Activated T-cell treated with anti-CD3 and anti-CD28 coated beads, Interleukin-2, amount 50 U/mL, for 72 hours (primary cell): ENCODE results near the gene CC2D1B. TPM values are rescaled to one million over a fixed set of nuclear protein-coding genes. Genes with fewer than 3 reads are reported as not detected.
"Not testable (repeated sequence)": the region's sequence is repeated elsewhere in the genome, so short reads cannot be mapped to it uniquely, and the experiment has no call there.

Experiments
- ATAC-seq, 2 donors: fragments of 150-1000 bp; cut with Tn5 transposase; replicated peaks in 1 of 2; 2 replicates each; pipeline ENCODE4 v1.10.0; 2021; ENCODE audit warnings: moderate library complexity in 2 of 2, mild to moderate bottlenecking in 1 of 2
- DNase-seq, 2 donors: peaks; one replicate each; pipeline ENCODE4 v3.0.0; 2021 to 2022; ENCODE audit warnings: mixed read lengths in 1 of 2
- H3K27ac Mint-ChIP-seq: one replicate; pipeline ENCODE4 v1.8.0; 2022; ENCODE audit warnings: mild to moderate bottlenecking, moderate library complexity, mixed read lengths
- H3K27me3 Mint-ChIP-seq: one replicate; pipeline ENCODE4 v1.8.0; 2022; ENCODE audit warnings: low read depth, mixed read lengths
- H3K36me3 Mint-ChIP-seq, 2 donors: one replicate each; pipeline ENCODE4 v1.8.0; 2022; ENCODE audit warnings: mixed read lengths in 2 of 2, mild to moderate bottlenecking in 1 of 2; ENCODE audit not compliant: insufficient read depth in 2 of 2
- H3K4me1 Mint-ChIP-seq: one replicate; pipeline ENCODE4 v1.8.0; 2022; ENCODE audit warnings: low read depth, mixed read lengths
- H3K4me3 Mint-ChIP-seq, 2 donors: one replicate each; pipeline ENCODE4 v1.8.0; 2022; ENCODE audit warnings: mild to moderate bottlenecking in 2 of 2, mixed read lengths in 2 of 2, moderate library complexity in 2 of 2
- H3K9me3 Mint-ChIP-seq, 2 donors: one replicate each; pipeline ENCODE4 v1.8.0; 2022; ENCODE audit warnings: mixed read lengths in 2 of 2
- total RNA-seq, 2 donors: library from RNA; stranded (reverse); gene quantifications; one replicate each; pipeline ENCODE4 v1.2.3, GENCODE V29; 2022

Gene CC2D1B
- total RNA-seq, 2 donors from 2014 or later = 32.7 to 33.1 TPM

- H3K9me3 Mint-ChIP-seq, DNase-seq, H3K36me3 Mint-ChIP-seq, H3K27me3 Mint-ChIP-seq, ATAC-seq, H3K4me3 Mint-ChIP-seq, H3K27ac Mint-ChIP-seq: not testable (repeated sequence)
- H3K4me1 Mint-ChIP-seq = peaks cover 30% of the 10 kb centered on the region
Observed at GRCh38 chr1:52369851-52370250, 3.8 kb upstream of the CC2D1B start.

DNA sequence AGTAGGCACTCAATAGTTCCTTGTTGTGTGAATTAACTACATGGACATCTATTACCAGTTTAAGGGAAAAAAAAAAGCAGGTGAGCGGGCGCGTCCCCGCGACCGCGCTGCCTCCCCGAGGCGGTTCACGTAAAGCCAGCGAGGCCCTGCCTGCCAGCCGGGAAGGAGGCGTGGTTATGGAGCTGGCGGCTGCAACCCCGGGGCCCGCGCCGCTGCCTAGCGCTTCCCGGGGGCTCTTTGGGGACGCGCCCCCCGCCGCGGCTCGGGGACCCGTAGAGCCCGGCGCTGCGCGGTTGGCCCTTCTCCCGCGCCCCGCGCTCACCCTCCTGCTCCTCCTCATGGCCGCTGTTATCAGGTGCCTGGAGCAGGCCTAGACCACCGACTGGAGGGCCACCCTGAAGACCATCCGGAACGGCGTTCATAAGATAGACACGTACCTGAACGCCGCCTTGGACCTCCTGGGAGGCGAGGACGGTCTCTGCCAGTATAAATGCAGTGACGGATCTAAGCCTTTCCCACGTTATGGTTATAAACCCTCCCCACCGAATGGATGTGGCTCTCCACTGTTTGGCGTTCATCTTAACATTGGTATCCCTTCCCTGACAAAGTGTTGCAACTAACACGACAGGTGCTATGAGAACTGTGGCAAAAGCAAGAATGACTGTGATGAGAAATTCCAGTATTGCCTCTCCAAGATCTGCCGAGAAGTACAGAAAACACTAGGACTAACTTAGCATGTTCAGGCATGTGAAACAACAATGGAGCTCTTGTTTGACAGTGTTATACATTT lies 2.6 kb upstream of the CC2D1B start:
- H3K27me3 Mint-ChIP-seq = no peaks in the 10 kb centered on the region
- peaks cover 43% of the 10 kb centered on the region for H3K4me1 Mint-ChIP-seq
- H3K36me3 Mint-ChIP-seq = peaks cover 4 to 8% of the 10 kb centered on the region in 2 donors
- peak in 1 of 2 donors; percentile 21 for ATAC-seq
- peak; percentile 73 to 76 for DNase-seq
- no peak overlapping the region for H3K27ac Mint-ChIP-seq
- peak overlapping the region; percentile 63 to 74 for H3K4me3 Mint-ChIP-seq
- H3K9me3 Mint-ChIP-seq = peaks cover 0 to 3% of the 10 kb centered on the region in 2 donors

- peak overlapping the region; percentile 18 to 39 for H3K4me3 Mint-ChIP-seq
- no peak overlapping the region for H3K27ac Mint-ChIP-seq
- peaks cover 54% of the 10 kb centered on the region for H3K4me1 Mint-ChIP-seq
- H3K36me3 Mint-ChIP-seq = peaks cover 2 to 8% of the 10 kb centered on the region in 2 donors
- no peak for ATAC-seq
- H3K27me3 Mint-ChIP-seq = no peaks in the 10 kb centered on the region
- DNase-seq = no peak
- H3K9me3 Mint-ChIP-seq = peaks cover 0 to 3% of the 10 kb centered on the region in 2 donors
Observed at GRCh38 chr1:52367272-52367671, 1.3 kb upstream of the CC2D1B start.

DNA sequence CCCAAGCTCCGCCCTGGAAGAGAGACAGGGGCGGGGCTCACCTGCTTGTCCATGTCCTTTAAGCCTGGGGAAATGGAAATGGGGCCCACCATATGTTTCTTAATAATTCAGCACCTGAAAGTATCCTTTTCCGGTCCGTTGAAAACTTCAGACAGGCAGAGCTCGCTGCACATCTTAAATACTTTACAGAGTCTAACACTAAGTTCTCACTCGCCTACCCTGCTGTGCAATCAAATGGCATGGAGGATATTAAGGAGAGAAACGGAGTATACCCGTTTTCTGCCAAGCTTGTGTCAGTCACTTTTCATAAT lies 467 bp upstream of the CC2D1B start:
- ATAC-seq = no peak
- peaks cover 2 to 8% of the 10 kb centered on the region in 2 donors for H3K36me3 Mint-ChIP-seq
- peak overlapping the region; percentile 77 to 92 for H3K4me3 Mint-ChIP-seq
- peaks cover 60% of the 10 kb centered on the region for H3K4me1 Mint-ChIP-seq
- peaks cover 0 to 3% of the 10 kb centered on the region in 2 donors for H3K9me3 Mint-ChIP-seq
- H3K27me3 Mint-ChIP-seq = no peaks in the 10 kb centered on the region
- no peak overlapping the region for H3K27ac Mint-ChIP-seq
- no peak for DNase-seq

DNA sequence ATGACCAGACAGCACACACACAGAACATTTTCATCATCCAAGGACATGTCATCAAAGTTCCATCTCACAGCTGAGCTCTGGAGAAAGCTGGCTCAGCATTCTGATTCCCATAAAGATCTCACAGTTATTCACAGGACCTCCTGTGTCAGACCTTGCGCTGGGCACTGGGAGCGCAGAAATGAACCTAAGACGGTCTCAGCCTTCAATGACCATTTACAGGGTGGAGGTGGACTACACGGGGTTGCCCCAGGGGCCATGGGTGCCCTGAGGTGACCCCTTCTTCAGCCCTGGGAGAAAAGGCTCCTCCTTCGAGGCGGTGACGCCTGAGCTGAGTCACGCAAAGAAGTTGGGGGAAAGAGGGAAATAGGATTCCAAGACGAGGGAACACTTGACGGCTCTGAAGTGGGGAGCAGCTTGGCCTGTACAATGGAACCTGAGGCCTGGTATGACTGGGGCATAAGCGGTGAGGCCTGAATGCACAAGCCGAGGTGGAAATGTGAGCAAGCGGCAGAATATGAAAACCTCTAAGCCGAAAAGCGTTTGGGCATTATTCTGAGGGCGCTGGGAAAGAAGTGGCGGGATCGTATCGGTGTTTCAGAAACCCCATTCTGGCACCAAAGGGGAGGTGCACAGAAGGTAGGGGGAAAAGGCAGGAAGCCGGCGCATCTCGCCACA lies 797 bp downstream of the CC2D1B start:
- Mint-ChIP-seq H3K9me3 (peaks cover 0 to 3% of the 10 kb centered on the region in 2 donors), H3K4me1 (peaks cover 60% of the 10 kb centered on the region), H3K27me3 (no peaks in the 10 kb centered on the region), H3K27ac (peak overlapping the region; percentile 94), H3K36me3 (peaks cover 2 to 3% of the 10 kb centered on the region in 2 donors), H3K4me3 (peak overlapping the region; percentile 92 to 96)
- DNase-seq (peak; percentile 29), ATAC-seq (no peak)

GRCh38 chr1:52364235-52364839 lies 1.7 kb downstream of the CC2D1B start:
- Mint-ChIP-seq H3K27me3 (no peaks in the 10 kb centered on the region), H3K27ac (peak overlapping the region; percentile 82), H3K4me1 (peaks cover 58% of the 10 kb centered on the region), H3K36me3 (peaks cover 2 to 3% of the 10 kb centered on the region in 2 donors), H3K4me3 (peak overlapping the region; percentile 92 to 96), H3K9me3 (no peaks in the 10 kb centered on the region)
- no peak for ATAC-seq
- DNase-seq = peak in 1 of 2 donors; percentile 14

GRCh38 chr1:52360595-52360968 lies 5.4 kb downstream of the CC2D1B start:
- H3K36me3 Mint-ChIP-seq = peaks cover 2 to 18% of the 10 kb centered on the region in 2 donors
- peaks cover 35% of the 10 kb centered on the region for H3K4me1 Mint-ChIP-seq
- ATAC-seq (no peak), DNase-seq (no peak)
- no peak overlapping the region for H3K4me3 Mint-ChIP-seq
- no peak overlapping the region for H3K27ac Mint-ChIP-seq
- H3K27me3 Mint-ChIP-seq = no peaks in the 10 kb centered on the region
- H3K9me3 Mint-ChIP-seq = no peaks in the 10 kb centered on the region

GRCh38 chr1:52359676-52360594 lies 6.1 kb downstream of the CC2D1B start:
- Mint-ChIP-seq H3K9me3 (no peaks in the 10 kb centered on the region), H3K4me3 (no peak overlapping the region), H3K27me3 (no peaks in the 10 kb centered on the region), H3K27ac (no peak overlapping the region), H3K36me3 (peaks cover 5 to 18% of the 10 kb centered on the region in 2 donors), H3K4me1 (peaks cover 31% of the 10 kb centered on the region)
- DNase-seq (no peak), ATAC-seq (no peak)

DNA sequence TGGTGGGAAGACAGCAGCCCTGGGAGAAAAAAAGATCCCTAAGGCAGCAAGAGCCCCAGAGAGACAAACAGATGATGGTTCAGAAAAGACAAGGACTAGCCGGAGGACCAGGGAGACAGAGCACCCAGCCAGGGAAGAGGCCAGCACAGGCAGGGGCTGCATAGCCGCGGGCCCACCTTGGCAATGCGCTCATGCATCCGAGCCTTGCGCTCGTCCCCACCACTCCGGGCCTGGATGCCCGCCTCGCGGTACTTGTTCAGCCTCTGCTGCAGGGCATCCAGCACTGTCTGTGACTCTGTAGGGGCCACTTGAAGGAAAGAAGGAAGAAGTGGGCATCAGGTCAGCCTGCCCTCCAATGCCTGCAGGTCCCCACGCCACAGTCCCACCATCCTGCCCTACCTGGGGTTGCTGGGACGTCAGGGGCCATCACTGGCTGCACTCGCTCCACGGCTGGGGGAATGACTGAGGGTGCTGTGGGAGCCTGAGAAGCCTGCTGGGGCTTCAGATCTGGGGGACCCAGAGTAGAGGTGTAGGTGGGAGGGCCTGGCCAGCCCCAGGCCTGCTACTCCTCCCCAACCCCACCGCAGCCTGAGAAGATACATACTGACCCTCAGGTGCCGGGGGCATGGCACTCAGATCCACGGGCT lies 7.0 kb downstream of the CC2D1B start:
- peaks cover 21% of the 10 kb centered on the region for H3K4me1 Mint-ChIP-seq
- H3K36me3 Mint-ChIP-seq = peaks cover 5 to 21% of the 10 kb centered on the region in 2 donors
- DNase-seq (no peak), ATAC-seq (no peak)
- H3K27me3 Mint-ChIP-seq = no peaks in the 10 kb centered on the region
- no peak overlapping the region for H3K4me3 Mint-ChIP-seq
- no peak overlapping the region for H3K27ac Mint-ChIP-seq
- H3K9me3 Mint-ChIP-seq = no peaks in the 10 kb centered on the region

- peaks cover 7 to 24% of the 10 kb centered on the region in 2 donors for H3K36me3 Mint-ChIP-seq
- DNase-seq = no peak
- no peak overlapping the region for H3K27ac Mint-ChIP-seq
- no peaks in the 10 kb centered on the region for H3K27me3 Mint-ChIP-seq
- H3K9me3 Mint-ChIP-seq = no peaks in the 10 kb centered on the region
- no peak overlapping the region for H3K4me3 Mint-ChIP-seq
- no peak for ATAC-seq
- peaks cover 8% of the 10 kb centered on the region for H3K4me1 Mint-ChIP-seq
Observed at GRCh38 chr1:52357397-52357796, 8.6 kb downstream of the CC2D1B start.

DNA sequence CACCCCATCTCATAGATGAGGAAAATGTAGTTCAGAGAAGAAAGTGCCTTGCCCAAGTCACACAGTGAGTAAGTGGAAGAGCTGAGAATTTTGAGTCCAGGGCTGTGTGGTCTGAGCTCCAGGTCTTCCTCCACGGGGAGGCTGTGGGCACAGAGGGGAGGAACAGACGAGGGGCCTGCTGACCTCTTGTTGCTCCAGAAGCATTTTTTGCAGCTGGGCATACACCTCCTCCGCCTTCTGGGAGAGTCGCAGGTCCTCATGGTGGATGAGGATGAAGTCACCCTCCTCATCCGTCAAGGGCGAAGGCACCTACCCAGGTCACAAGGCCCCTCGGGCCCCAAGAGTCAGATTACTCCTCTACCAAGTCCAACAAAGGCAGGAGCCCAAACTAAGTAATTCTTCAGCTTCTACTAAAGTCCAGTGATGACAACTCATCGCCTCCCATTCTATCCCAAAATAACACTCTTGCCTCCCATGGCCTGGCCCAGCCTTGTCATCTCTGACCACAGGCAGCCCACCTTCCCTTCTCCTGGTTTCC lies 9.1 kb downstream of the CC2D1B start:
- Mint-ChIP-seq H3K36me3 (peaks cover 7 to 24% of the 10 kb centered on the region in 2 donors), H3K27ac (no peak overlapping the region), H3K9me3 (no peaks in the 10 kb centered on the region), H3K4me3 (no peak overlapping the region), H3K27me3 (no peaks in the 10 kb centered on the region), H3K4me1 (peaks cover 4% of the 10 kb centered on the region)
- no peak for DNase-seq
- ATAC-seq = no peak

DNA sequence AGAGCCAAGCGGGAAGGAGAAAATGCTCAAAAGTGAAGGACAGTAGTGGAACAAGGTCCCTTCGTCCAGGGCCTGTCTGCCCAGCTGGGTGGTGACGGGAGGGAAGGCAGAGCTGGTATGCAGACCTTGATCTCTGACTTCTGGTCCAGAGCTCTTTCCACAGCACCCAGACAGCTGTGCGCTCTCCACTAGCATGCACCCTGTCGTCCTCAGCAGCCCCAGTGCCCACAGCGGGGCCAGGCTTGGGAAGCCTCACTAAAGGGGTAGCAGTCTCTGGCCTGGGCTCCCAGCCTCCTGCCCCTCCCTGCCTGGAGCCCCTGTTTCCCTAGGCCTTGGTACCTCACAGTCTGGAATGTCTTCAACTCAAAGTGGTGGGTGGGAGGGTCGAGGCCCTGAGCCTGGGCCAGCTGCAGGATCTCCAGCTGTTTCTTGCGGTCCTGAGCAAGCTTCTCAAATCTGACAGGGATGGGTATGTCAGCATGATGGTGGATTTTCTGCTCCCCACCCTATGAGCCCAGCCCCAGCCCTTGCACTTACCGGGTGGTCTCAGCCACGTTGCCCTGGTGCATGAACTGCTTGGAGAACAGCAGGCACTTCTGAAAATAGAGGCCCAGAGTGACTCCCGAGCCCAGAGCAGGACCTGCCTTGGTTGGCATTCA lies 10.0 kb downstream of the CC2D1B start:
- DNase-seq = no peak
- H3K4me1 Mint-ChIP-seq = no peaks in the 10 kb centered on the region
- H3K36me3 Mint-ChIP-seq = peaks cover 7 to 24% of the 10 kb centered on the region in 2 donors
- H3K4me3 Mint-ChIP-seq = no peak overlapping the region
- no peak overlapping the region for H3K27ac Mint-ChIP-seq
- H3K9me3 Mint-ChIP-seq = no peaks in the 10 kb centered on the region
- no peak for ATAC-seq
- H3K27me3 Mint-ChIP-seq = no peaks in the 10 kb centered on the region
